Glutamatergic neuron (in vitro differentiated cells): Measurements from ENCODE around the gene PDE2A. TPM values are rescaled to one million over a fixed set of nuclear protein-coding genes. Genes with fewer than 3 reads are reported as not detected.
A peak's percentile ranks its signal among the peaks of the same experiment; 100 is the strongest.

Experiments
- DNase-seq: peaks from one replicate; pipeline ENCODE4 v3.0.0; 2022
- H3K27ac Mint-ChIP-seq: one replicate; pipeline ENCODE4 v1.8.0; 2020; ENCODE audit warnings: mild to moderate bottlenecking, mixed read lengths, inconsistent platforms; ENCODE audit not compliant: unreplicated experiment
- H3K27me3 Mint-ChIP-seq: one replicate; pipeline ENCODE4 v1.8.0; 2020; ENCODE audit warnings: mild to moderate bottlenecking, moderate library complexity, mixed read lengths, inconsistent platforms; ENCODE audit not compliant: unreplicated experiment
- H3K36me3 Mint-ChIP-seq: one replicate; pipeline ENCODE4 v1.8.0; 2020; ENCODE audit warnings: mild to moderate bottlenecking, mixed read lengths, inconsistent platforms; ENCODE audit not compliant: unreplicated experiment
- H3K4me1 Mint-ChIP-seq: one replicate; pipeline ENCODE4 v1.8.0; 2020; ENCODE audit warnings: mild to moderate bottlenecking, low read depth, mixed read lengths, inconsistent platforms; ENCODE audit not compliant: unreplicated experiment
- H3K4me3 Mint-ChIP-seq: one replicate; pipeline ENCODE4 v1.8.0; 2020; ENCODE audit warnings: mild to moderate bottlenecking, mixed read lengths, inconsistent platforms; ENCODE audit not compliant: unreplicated experiment
- H3K9me3 Mint-ChIP-seq: one replicate; pipeline ENCODE4 v1.8.0; 2020; ENCODE audit warnings: mild to moderate bottlenecking, moderate library complexity, mixed read lengths, inconsistent platforms; ENCODE audit not compliant: unreplicated experiment
- CTCF ChIP-seq: fragments of 200-600 bp; sonication (generic); IDR thresholded peaks from one replicate; pipeline ENCODE4 v1.5.0; 2021; ENCODE audit not compliant: partially characterized antibody, unreplicated experiment
- microRNA-seq: library from miRNA; unstranded; fragments of <30 nt; microRNA quantifications from one replicate; pipeline ENCODE4, GENCODE V29; 2020; ENCODE audit not compliant: unreplicated experiment
- total RNA-seq: library from RNA; stranded (reverse); fragmentation: NEBNext Ultra II Directional; extraction: Animal tissue kit (Norgen Biotek cat#: 25700); gene quantifications from one replicate; pipeline ENCODE4 v1.2.1, GENCODE V29; 2021; ENCODE audit not compliant: unreplicated experiment

Gene PDE2A
- total RNA-seq, 1 donor from 2014 or later: 16.9 TPM

GRCh38 chr11:72528121-72528520 lies 146.1 kb downstream of the PDE2A start:
- Mint-ChIP-seq H3K36me3 (no peaks in the 10 kb centered on the region), H3K9me3 (no peaks in the 10 kb centered on the region), H3K27ac (no peak overlapping the region), H3K4me1 (no peaks in the 10 kb centered on the region), H3K4me3 (no peak overlapping the region), H3K27me3 (no peaks in the 10 kb centered on the region)
- no peak for DNase-seq
- no peak for TF ChIP-seq CTCF

Small RNAs within 50 kb of the gene (microRNA-seq; reads per million reads assigned to microRNA genes)
- gene MIR139: 1,969 reads per million, percentile 92 among the genes with 10 or more reads in this experiment

Other genes starting within 250 kb of the PDE2A start
- 40.6 TPM for gene CLPB, start 239.9 kb downstream of the PDE2A start, total RNA-seq
- 20.5 TPM for gene ARAP1, start 78.0 kb upstream of the PDE2A start, total RNA-seq
- gene STARD10, start 119.6 kb upstream of the PDE2A start, total RNA-seq: 13.5 TPM
- 6.9 TPM for gene ATG16L2, start 140.0 kb upstream of the PDE2A start, total RNA-seq